ELR (cell line): ENCODE results near the gene EXPH5.

Experiments used
- DNase-seq: peaks from one replicate; pipeline ENCODE4 v3.0.0-alpha.2; 2015; ENCODE audit warnings: low read depth

Gene EXPH5

GRCh38 chr11:108562746-108563581, 30.6 kb downstream of the EXPH5 start:
- no peak for DNase-seq

GRCh38 chr11:108561535-108561991, 32.0 kb downstream of the EXPH5 start:
- peak; percentile 8 for DNase-seq

GRCh38 chr11:108559904-108560303, 33.7 kb downstream of the EXPH5 start:
- peak; percentile 12 for DNase-seq

DNA sequence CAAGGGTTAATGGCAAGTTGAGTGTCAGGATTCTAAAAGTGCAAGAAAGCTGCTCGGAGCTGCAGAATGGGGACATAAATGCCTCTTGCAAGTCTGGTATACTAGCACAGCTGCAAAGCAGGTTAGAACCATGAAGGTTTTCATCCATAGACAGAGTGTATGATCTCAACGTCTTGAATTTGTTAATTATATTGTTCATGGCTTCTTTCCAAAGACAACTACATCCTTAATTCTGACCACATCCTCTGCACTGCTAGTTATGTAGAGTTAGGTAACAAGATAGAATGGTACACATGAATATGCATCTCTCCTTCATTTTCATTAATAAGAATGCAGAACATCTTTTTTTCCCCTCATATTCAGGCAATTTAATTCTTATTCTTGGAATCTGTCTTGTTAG, 34.2 kb downstream of the EXPH5 start:
- peak; percentile 22 for DNase-seq

- DNase-seq = no peak
These were observed 35.3 kb downstream of the EXPH5 start for GRCh38 chr11:108558222-108558621.

DNA sequence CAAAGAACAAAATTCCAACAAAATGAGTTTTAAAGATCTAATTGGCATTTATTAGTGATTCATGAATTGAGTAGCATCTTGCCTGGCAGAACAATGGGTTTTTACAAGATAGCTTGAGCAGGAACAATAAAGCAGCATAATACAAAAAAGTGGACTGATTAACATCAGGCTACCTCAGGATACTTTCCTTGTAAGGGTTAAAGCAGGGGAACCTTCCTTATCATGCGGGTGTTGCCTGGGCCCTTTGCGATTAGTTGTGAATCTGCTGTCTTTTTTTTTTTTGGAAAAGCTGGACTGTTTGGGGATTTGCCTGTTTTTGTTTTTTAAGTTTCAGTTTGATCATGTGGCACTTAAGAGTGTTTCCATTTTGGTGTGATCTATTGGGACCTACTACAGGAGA, 37.5 kb downstream of the EXPH5 start:
- DNase-seq = no peak

DNA sequence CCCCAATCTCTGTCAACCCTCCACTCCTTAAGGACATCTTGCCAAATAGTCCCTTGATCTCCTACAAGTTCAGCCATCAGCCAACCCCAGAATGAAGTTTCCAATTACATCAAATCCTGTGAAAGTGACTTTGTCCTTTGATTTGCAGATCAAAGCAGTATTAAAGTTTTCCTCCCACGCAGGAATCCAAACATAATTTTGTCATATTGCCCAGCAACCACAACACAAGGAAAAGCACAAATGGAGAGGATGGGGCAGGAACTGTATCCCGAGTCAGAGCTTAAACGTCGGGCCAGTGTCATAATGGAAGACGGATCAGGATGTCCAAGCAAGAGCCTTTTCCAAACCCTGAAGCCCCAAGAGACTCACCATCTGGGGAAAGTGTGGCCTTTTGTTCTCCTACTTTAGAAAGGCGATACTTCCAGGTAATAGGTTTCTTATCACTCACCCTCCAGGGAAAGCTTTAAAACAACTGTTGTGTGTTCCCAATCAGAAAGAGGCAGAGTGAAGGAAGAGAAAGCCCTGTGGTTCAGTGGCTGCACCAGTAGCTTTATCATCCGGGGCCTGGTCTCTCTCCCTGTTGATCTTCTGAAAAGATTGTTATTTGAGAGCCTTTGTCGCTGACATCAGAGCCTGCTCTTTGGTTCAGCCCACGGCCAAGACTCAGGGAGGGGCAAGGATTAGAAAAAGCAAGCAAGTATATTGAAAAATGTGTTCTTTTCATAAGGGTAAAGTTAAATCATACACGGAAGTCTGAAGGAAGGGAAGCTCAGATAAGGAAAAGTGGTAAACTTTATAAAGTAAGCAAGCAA, 41.7 kb downstream of the EXPH5 start:
- DNase-seq = no peak

- no peak for DNase-seq
These were observed 44.2 kb downstream of the EXPH5 start for GRCh38 chr11:108549319-108549885.

GRCh38 chr11:108545909-108546501, 47.6 kb downstream of the EXPH5 start:
- DNase-seq = no peak

GRCh38 chr11:108543316-108543964, 50.1 kb downstream of the EXPH5 start:
- no peak for DNase-seq

DNA sequence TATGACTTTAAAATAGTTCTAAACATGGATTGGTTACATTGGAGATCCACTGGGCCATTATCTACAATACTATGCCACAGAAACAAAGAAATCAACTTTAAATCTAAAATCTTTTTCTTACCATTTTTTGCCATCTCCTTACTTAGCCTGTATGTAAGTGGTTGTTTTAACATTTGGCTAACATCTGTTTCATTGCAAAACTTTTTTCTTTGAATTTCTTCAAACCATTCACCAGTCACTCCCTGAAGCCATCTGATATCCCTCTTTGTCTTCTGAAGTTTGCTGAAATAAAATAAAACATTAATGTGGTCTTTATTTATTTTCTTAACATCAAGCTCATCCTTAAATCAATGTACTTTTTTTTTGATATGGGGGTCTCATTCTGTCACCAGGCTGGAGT, 52.0 kb downstream of the EXPH5 start:
- no peak for DNase-seq

DNA sequence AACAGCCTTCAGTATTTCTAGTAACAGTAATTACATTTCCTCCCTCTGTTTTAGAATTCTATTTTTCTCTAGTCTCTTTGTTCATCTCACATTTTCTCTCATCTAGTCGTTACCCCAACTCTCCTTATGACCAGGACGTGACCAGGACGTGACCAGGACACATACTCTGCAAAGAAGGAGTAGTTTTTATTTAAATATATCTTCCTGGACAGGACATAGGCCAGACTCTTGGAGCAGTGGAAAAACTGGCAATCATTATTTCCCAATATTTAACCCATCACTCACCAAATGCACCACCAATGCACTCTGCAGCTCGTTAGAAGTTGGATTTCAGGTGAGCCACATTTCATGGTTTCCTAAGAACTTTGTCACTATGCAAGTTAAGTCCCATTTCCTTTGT, 55.1 kb downstream of the EXPH5 start:
- no peak for DNase-seq

DNA sequence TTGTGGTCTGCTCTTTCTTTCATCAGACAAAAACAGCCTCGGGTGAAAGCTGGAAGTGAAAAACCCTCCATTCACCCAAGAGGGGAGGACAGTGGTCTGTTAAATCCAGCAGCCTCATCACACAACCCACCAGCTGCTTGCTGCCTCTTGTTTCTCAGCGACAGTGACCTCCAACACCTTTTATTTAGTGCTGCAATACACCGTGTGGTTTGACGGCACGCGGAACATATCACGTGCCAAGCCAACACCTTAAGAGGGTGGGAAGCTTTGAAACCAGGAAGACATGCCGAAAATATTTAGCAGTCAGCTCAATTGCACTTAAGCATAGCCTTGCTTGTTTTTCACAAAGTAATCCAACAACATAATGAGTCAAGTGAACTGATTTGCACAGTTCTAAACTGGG, 55.5 kb downstream of the EXPH5 start:
- no peak for DNase-seq

GRCh38 chr11:108536783-108537182, 56.8 kb downstream of the EXPH5 start:
- peak; percentile 25 for DNase-seq

GRCh38 chr11:108535384-108535955, 58.1 kb downstream of the EXPH5 start:
- no peak for DNase-seq

GRCh38 chr11:108534274-108534882, 59.2 kb downstream of the EXPH5 start:
- DNase-seq = no peak

DNA sequence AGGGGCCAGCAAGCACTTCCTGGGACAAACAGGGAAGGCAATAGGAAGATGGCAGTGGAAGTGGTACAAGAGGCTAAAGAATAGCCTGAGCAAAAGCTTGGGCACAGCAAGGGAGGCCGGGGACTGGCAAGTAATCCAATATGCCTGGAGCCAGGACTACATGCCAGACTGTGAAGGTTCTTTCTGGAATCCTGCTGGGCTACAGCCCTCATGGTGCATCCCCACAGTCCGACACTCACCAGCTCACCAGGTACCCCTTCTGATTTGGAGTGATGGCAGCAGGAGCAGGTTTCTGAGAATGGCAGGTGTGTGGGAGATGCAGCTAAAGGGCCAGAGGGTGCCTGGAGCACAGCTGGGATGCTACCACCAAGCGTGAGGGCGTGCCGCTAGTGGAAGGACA, 63.1 kb downstream of the EXPH5 start:
- DNase-seq = no peak

- no peak for DNase-seq
These were observed 66.2 kb downstream of the EXPH5 start for GRCh38 chr11:108527382-108527781.

DNA sequence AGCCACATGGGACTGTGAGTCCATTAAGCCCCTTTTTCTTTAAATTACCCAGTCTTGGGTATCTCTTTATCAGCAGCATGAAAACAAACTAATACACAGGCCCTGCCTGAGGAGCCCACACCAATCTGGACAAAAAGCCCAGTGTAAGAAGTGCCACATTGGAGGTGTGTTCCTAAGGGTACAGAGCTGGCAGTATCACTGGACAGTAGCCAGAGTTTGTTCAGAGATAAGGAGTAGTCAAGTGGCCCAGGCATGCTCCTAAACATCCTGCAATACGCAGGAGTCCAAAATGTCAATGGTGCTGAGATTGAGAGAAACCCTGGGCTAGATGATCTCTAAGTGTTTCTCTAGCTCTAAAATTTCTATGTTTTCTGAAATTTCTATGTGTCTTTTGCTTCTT, 68.4 kb downstream of the EXPH5 start:
- no peak for DNase-seq

DNA sequence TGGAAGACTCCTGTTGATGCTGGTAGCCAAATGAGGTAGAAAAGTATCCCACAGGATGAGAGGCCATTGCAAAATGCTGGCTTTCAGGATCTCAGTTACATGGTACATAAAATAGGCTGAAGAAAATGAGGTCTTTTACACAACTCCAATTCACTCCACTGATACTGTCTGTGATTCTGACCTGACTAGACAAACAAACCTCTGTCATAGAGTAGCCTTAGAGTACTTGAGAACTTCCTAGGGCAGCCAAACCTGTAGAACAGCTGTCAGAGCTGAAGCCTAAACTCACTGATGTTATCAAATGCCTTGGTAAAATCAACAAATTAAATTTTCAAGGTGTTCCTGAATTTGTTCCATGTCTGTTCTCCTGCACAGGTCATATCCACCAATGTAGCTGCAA, 69.1 kb downstream of the EXPH5 start:
- DNase-seq = no peak

- no peak for DNase-seq
These were observed 71.2 kb downstream of the EXPH5 start for GRCh38 chr11:108522318-108522717.
